ENCODE data around the gene XRCC4.
A peak's percentile ranks its signal among the peaks of the same experiment; 100 is the strongest.

The XRCC4 gene

DNA sequence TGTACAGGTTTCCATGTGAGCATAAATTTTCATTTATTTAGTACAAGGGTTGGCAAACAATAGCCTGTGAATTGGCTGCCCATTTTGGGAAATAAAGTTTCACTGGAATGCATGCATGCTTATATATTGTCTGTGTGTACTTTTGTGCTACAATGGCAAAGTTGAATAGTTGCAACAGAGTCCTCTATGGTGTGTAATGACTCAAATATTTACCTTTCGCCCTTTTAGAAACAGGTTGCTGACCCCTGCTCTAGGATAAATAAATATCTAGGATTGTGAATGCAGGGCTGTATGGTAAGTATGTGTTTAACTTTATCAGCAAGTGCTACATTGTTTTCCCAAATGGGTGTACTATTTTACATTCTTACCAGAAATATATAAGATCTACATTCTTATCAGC, 47.2 kb downstream of the XRCC4 start:
- TF ChIP-seq POLR2A (IDR thresholded peaks at IDR 0.05; ENCODE audit: extremely low read depth, insufficient read length), result no peak
- TF ChIP-seq, protein P1, sequence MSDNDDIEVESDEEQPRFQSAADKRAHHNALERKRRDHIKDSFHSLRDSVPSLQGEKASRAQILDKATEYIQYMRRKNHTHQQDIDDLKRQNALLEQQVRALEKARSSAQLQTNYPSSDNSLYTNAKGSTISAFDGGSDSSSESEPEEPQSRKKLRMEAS (IDR thresholded peaks at IDR 0.05; ENCODE audit: low read depth, low read length), result no peak
- TF ChIP-seq MYC (IDR thresholded peaks at IDR 0.05; ENCODE audit: low read depth, low read length), result no peak
- TF ChIP-seq CTCF (IDR thresholded peaks at IDR 0.05; ENCODE audit: low read depth, low read length), result no peak
- no peak overlapping the region for H3K4me3 ChIP-seq (ENCODE audit: low read depth, low read length)
- DNase-seq (ENCODE audit: low read depth), result no peak

DNA sequence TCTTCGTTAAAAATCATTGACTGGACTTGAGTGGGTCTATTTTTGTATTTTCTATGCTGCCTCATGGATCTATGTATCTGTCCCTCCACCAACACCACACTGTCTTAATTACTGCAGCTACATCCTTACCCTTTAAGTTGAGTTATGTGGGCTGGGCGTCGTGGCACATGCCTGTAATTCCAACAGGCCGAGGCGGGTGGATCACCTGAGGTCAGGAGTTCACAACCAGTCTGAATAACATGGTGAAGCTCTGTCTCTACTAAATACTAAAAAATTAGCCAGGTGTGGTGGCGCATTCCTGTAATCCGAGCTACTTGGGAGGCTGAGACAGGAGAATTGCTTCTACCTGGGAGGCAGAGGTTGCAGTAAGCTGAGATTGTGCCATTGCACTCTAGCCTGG, 48.2 kb downstream of the XRCC4 start:
- DNase-seq (ENCODE audit: low read depth), result no peak
- H3K4me3 ChIP-seq (ENCODE audit: low read depth, low read length), result no peak overlapping the region
- TF ChIP-seq CTCF (IDR thresholded peaks at IDR 0.05; ENCODE audit: low read depth, low read length), result no peak
- TF ChIP-seq MYC (IDR thresholded peaks at IDR 0.05; ENCODE audit: low read depth, low read length), result no peak
- no peak for TF ChIP-seq POLR2A (IDR thresholded peaks at IDR 0.05; ENCODE audit: extremely low read depth, insufficient read length)
- TF ChIP-seq, protein P1 (IDR thresholded peaks at IDR 0.05; ENCODE audit: low read depth, low read length), result no peak

DNA sequence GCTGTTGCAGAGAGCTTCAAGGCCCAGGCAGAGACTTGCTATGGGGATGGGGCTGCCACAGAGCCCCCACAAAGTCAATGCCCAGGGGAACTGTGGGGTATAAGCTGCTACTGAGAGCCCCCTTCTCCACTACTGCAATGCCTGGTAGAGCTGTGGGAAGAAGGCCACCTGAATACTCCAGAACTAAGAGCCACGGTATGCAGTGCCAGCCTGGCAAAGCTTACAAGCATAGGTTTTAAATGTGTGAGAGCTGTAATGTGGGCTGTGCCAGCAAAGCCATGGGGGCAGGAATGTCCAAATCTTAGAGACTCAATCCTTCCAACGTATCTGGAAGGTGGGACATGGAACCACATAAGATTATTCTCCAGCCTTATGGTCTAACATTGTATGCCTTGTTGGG, 49.2 kb downstream of the XRCC4 start:
- H3K4me3 ChIP-seq (ENCODE audit: low read depth, low read length), result no peak overlapping the region
- DNase-seq (ENCODE audit: low read depth), result no peak
- TF ChIP-seq POLR2A (IDR thresholded peaks at IDR 0.05; ENCODE audit: extremely low read depth, insufficient read length), result no peak
- no peak for TF ChIP-seq MYC (IDR thresholded peaks at IDR 0.05; ENCODE audit: low read depth, low read length)
- TF ChIP-seq CTCF (IDR thresholded peaks at IDR 0.05; ENCODE audit: low read depth, low read length), result no peak
- TF ChIP-seq, protein P1 (IDR thresholded peaks at IDR 0.05; ENCODE audit: low read depth, low read length), result no peak

DNA sequence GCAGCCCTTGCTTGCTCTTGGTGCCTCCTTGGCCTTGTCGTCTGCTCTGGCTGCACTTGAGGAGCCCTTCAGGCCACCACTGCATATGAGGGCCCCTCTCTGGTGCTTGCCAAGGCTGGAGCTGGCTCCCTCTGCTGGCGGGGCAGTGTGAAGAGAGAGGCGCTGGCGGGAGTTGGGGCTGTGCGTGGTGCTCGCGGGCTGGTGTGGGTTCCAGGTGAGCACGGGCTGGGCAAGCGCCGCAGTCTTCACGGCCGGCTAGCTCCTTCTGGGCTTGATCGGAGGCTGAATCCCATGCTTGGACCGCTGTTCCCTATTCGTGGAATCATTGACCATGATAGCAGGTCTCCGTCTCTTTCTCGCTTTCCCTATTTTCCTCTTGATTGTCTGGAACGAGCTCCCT, 56.5 kb downstream of the XRCC4 start:
- TF ChIP-seq, protein P1 (IDR thresholded peaks at IDR 0.05; ENCODE audit: low read depth, low read length), result no peak
- peak; percentile 9 for TF ChIP-seq CTCF (IDR thresholded peaks at IDR 0.05; ENCODE audit: low read depth, low read length)
- TF ChIP-seq MYC (IDR thresholded peaks at IDR 0.05; ENCODE audit: low read depth, low read length), result no peak
- no peak for TF ChIP-seq POLR2A (IDR thresholded peaks at IDR 0.05; ENCODE audit: extremely low read depth, insufficient read length)
- no peak overlapping the region for H3K4me3 ChIP-seq (ENCODE audit: low read depth, low read length)
- DNase-seq (ENCODE audit: low read depth), result no peak

DNA sequence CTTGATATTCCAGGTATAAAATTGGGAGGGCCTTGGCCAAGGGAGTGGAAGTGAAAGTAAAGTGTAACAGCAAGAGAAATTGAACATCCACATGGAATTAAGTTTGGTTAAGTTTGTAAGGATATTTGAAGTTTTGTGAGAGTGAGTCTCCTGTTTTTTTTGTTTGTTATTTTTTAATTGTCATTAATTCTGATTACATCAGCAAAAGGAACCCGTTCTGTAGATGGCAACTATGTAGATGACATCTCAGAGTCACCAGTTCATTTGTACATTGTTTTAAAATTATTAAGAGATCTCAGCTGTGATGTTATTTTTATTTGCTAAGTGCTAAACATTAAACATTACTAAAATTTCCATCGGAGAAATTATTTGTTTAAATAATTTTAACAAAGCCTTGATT, 65.2 kb downstream of the XRCC4 start:
- TF ChIP-seq POLR2A (IDR thresholded peaks at IDR 0.05; ENCODE audit: extremely low read depth, insufficient read length) (no peak), CTCF (IDR thresholded peaks at IDR 0.05; ENCODE audit: low read depth, low read length) (no peak), MYC (IDR thresholded peaks at IDR 0.05; ENCODE audit: low read depth, low read length) (no peak)
- TF ChIP-seq, protein P1 (IDR thresholded peaks at IDR 0.05; ENCODE audit: low read depth, low read length), result no peak
- no peak for DNase-seq (ENCODE audit: low read depth)
- H3K4me3 ChIP-seq (ENCODE audit: low read depth, low read length), result no peak overlapping the region

- no peak for TF ChIP-seq POLR2A (IDR thresholded peaks at IDR 0.05; ENCODE audit: extremely low read depth, insufficient read length)
- TF ChIP-seq MYC (IDR thresholded peaks at IDR 0.05; ENCODE audit: low read depth, low read length), result no peak
- no peak for DNase-seq (ENCODE audit: low read depth)
- H3K4me3 ChIP-seq (ENCODE audit: low read depth, low read length), result no peak overlapping the region
These were observed 67.9 kb downstream of the XRCC4 start for GRCh38 chr5:83145241-83145640.

All from NB4 (cell line).